ENCODE data around the gene GRIP2.

The GRIP2 gene

DNA sequence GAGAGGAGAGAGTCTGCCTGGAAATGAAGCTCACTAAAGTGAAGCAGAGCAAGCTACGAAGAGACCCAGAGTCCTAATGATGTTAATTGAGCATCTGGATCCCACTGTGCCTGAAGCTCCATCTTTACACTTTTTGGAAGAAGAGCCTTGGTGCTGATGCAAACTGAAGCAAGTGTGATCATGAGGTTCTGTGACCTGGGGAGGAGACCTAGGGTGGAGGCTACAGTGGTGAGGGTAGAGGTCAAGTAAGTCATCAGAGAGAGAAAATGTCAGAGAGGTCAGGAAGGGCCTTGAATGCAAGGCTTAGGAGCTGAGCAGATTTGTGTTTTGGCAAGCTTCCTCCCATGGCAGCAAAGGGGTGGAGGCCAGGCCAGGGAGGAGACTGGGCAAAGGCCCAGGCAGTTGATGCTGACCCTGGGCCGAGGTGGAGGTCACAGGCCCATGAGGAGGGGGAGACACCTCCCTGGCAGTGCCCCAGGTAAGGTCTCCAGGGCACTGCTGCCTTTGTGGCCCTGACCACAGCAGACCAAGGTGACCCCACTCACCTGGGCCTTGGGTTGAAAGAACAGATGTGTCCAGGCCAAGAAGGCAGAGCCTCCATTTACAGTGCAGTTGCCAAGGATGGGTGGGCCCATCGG lies 1.6 kb downstream of the GRIP2 start:
- DNase-seq: no peak

DNA sequence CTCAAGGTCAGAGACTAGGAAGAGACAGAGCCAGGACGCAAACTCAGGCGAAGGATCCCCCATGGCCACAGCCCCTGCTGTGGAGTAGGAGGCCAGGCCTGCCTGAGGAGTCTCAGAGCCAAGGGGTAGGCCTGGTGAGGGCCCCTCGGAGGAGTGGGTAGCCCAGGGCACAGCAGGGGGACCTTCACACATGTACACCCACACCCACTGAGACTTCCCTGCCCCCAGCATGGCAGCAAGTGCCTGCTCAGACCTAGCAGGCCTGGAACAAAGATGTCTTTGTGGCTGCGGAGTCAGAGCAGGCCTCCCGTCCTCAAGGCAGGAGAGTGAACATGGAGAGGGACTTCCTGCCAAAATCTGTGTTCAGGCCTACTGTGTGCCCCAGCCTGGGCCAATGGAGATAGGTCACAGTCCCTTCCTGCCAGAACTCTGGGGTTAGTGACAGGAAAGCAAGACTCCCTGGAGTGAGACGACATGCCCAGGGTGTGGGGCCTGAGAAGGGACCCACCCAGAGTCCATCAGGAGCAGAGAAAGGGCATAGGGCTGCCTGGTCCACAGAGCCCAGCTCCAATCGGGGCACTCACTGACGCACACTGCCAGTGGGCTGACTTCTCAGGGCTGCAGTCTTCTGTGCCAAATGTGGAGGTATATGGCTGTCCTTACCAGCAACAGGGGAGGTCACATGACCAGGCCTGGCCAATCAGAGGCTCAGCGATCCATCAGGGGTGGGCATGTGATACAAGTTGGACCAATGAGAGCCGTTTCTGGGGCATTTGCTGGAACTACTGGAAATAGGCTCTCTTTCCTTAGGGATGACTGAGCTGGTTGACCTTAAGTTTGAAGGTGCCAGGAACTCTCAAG lies 2.3 kb downstream of the GRIP2 start:
- DNase-seq: no peak

DNA sequence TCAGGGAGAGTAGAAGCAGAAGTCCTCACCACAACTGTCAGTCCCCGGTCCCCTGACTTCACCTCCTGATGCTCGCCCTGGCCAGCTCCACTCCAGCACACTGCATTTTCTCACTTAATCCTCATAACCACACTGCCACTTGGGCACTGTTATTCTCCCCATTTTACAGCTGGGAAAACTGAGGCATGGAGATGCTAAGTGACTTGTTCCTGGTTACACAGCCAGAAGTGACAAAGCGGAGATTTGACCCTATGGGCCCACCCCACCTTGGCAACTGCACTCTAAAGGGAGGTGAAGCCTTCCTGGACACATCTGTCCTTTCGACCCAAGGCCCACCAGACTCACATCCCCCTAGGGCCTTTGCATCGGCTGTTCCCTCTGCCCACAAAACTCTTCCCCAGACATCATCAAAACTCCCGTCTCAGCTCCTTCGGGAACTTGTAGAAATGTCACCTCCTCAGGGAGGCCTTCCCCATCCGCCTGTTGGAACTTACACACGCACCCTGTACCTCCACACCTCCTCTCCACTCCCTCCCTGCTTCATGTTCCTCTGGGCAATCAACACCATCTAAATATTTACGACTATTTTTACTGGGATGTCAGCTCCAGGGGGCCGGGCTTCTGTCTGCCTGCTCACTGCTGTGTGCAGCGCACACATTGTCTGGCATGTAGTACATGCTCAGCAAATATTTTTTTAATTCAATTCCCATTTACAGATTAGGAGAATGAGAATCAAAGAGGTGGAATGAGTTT lies 3.1 kb downstream of the GRIP2 start:
- no peak for DNase-seq

DNA sequence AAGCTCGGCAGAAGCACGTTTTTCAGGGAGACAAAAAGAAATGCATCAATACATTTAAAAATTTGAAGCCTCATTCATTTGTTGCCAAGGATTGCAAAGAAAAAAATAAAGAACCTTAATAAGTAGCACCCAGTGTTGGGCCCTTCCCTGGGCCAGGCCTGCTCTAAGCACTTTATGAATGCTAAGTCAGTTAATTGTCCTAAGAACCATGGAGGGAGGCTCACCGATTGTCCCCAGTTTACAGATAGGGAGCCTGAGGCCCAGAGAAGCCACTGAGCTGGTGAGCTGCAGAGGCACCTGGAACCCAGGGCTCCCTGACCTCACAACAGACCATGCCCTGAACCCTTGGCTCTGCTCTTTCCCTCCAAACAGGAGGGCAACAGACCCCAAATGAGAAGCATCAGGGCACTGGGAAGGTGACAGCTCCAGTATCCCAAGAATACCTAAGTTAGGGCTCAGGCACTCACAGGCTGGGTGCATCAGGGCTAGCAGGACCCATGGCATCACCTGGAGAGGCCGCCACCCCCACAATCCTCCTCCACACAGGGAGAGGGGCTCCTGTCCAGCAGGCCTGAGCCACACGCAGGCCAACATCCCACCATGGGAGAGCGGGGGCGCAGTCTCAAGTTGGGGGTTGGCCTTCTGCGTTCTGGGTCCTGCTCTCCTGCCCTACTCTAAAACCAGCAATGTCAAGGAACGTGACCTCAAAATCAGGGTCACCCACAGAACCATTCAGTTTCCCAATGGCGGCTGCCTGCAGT lies 3.9 kb downstream of the GRIP2 start:
- DNase-seq: no peak

DNA sequence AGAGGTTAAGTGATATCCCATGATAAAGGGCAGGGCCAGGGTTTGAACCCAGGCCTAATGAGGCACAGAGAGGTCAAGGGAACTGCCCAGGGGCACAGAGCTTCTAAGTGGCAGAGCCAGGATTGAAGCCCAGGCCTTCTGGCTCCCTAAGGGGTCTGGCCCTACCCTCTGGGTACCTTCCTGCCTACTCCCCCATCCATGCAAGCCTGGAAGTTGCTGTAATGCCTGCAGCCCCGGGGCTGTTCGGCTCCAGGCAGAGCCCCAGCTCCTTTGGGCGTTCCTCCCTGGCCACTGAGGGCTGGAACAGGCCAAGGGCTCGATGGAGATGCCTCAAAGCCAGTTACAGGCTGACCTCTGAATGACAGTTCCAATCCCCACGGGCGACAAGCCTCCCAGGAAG lies 4.5 kb downstream of the GRIP2 start:
- no peak for DNase-seq

DNA sequence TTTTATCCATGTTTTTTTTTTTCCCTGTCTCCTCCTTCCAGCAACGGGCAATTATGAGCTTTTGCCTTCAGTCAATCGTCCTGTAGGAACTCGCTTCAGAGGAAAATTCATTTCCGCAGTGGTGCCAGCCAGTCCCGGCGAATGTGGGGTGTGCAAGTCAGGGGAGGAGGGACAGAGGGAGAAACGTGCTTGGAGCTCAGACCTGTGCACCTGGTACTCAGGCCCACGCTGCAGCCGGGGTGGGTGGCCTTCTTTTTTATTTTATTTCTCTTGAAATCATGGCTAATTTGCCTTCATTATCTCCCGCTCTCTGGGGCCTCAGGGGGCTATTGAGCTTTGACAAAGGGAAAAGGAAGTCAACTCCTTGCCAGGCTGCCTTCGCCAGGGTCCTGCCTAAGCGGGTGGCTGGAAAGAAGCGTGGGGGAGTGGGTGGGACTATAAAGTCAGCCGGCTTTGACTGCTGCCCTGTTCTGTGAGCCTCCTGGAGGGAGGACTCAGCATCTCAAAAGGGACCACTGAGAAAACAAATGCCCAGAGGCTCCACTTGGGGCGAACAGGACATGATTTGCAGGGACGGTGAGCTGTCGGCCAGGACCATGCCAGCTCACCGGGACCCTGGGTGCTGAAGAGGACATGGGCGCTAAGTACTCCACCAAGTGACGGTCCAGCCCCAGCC lies 5.5 kb downstream of the GRIP2 start:
- no peak for DNase-seq

DNA sequence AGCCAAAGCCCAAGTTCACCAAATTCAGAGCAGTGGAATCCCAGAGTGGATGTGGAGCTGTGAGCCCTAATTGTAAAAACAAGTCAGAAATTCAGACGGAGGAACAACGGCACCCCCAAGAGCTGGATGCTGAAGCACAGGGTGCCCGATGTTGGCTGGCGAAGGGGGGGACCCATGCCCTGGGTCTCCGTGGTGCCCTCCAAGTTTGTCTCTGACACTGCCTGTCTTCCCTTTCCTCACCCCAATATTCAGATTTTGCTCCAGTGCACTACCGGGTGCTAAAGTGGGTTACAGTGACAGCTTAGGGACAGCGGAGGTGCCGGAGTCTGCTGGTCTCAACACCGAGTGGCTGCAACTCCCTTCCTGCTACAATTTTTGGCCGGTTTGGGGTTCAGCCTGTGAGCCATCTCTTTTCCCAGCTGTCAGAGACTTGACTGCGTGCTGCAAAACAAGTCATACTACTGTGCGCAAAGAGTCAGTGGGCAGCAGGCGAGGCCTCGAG lies 6.6 kb downstream of the GRIP2 start:
- DNase-seq: no peak

DNA sequence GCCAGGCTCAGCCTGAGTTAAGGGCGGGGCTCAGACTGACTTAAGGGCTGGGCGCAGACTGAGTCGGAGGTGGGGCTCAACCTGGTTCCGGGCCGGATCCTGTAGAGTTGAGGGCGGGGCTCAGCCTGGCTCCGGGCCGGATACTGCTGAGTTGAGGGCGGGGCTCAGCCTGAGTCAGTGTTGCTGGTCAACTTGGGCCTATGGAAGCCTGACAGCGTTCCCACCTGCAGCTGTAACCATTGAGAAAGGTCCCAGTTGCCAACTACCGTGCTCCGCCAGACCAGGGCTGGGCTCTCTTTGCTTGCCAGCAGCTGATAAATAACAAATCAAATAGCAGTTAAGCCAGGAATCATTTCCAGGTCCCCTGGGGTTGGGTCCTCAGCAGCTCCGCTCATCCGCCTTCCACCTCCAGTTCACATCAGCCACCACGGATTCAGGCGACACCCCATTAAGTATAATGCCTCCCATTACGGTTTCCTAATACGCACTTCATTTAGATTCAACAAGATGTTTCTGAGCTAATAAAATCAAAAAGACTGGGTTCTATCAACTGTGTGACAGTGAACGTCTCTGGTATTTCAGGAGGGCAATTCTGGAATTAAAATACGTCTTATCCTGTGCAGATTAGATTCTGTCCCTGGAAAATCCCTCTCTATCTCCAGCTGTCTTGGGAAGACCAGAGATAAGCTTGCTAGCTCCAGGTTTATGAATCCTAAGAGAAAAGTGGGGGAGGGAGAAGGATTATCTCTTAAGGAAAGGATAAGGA lies 7.3 kb downstream of the GRIP2 start:
- DNase-seq: no peak

DNA sequence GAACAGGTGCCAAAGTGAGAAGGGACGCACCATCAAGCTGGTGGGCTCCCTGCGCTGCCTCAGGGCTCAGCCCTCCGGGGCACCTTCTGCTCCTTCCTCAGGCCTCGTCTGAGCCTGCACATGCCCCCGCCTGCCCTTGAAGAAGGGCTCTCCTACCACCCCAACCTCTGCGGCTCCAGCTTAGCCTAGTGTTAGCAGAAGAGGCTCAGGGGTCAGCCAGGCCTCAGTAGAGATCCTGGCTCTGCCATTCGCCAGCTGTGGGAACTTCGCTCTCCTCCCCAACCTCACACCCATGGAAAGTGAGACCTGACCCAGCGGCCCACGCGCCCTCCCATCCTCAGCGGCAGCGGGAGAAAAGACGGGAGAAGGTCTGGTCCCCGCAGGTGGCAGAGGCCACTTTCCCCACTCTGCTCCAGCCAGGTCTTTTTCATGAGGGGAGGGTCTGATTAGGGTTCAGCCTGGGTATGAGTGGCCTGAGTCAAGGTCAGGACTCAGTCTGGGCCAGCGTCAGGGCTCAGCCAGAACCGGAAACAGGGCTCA lies 8.2 kb downstream of the GRIP2 start:
- DNase-seq: no peak

DNA sequence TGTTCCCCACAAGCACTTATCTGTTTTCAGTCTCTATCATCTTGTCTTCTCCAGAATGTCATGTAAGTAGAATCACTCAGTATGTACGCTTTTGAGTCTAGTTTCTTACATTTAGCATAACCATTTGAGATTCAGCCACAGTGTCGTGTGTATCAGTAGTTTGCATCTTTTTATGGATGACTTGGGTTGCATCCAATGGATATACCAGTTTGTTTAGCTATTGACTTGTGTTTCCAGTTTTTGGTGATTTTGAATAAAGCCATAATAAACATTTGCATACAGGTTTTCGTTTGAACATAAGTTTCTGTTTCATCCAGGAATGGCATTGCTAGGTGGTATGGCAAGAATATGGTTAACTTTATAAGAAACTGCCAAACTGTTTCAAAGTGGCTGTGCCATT lies 12.1 kb downstream of the GRIP2 start:
- DNase-seq: no peak

DNA sequence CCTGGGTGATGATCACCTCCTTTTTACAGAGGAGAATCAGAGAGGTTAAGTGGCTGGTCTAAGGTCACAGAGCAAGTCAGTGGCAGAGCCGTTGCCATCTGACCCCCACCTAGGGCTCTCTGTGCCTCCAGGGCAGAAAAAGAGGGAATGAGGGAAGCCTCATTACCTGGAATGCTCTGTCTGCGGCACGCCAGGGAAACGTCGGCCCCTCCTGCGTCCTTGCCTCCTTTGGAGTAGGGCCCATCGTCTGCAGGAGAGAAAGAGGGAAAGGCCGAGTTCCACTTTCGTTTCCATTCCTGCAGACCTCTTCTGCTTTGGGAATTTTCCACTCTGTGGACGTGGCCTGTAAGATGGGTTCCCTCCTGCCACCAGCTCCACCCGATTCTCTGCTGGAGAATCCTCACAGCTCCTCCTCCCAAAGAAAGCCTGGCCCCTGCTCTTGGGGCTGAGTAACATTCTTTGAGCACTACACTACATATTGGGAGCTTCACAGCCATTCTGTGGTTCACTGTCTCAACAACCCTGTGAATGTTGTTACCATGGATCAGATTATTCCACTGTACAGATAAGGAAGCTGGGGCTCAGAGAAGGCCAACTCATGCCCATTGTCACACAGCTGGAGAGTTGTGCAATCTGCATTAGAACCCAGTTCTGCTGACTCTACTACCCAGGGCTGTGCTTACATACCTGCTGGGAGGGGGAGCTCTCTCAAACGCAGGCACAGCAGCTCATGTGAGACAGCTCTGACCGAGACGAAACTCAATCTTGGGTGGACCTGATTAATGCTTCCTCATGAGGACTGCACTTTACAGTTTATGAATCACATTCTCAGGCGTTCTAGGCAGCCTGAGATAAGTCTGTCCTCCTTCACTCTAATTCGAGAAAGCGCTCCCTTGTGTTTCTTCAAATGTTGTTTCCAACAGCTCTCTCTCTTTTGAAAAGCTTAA lies 14.2 kb downstream of the GRIP2 start:
- DNase-seq: no peak

DNA sequence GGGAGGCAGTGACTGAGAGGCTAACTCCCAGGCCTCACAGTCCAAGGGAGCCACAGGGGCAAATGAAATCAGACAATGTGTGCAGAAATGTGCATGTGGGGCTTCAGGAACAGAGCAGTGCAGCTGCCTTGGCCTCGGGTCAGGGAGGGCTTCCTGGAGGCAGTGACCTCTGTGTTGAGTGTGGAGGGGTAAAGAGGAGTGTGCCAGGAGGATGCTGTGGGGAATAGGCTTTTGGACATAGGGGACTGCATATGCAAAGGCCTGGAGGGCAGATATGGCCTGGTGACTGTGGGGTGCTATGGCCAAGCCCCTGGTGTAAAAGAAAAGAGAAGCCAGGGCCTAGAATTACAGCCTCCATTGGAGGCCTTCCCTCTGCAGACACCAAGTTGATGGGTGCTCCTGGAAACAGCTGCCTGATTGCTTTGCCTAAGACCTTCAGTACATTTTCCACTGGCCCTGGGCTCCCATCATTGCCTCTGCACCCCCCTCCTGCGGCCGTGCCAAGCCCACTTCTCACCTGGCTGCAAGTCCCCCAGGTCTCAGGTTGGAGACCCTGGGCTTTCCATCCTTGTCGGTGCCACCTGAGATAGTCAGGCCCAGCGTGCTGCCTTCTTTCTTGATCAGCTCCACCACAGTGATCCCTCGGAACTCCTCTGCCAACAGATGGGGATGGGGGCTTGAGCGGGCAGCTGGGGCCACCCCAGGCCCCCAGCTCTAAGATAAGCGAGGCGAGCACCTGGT lies 15.1 kb downstream of the GRIP2 start:
- DNase-seq: no peak

DNA sequence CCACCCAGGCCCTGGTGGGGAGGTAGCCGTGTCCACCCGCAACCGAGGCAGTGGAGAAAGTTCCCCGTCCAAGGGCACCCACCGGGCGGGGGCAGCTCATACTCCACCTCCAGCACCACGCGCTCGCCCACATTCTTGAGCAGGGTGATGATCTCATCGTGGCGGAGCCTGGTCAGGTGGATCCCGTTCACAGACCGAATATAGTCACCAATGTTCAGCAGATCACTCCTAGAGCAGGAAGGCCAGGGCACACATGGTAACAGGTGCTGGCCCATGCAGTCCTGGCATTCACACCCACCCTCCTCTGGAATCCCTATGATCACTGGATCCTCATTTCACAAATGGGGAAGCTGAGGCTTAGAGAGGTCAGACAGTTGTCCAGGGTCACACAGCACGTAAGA lies 15.8 kb downstream of the GRIP2 start:
- no peak for DNase-seq

DNA sequence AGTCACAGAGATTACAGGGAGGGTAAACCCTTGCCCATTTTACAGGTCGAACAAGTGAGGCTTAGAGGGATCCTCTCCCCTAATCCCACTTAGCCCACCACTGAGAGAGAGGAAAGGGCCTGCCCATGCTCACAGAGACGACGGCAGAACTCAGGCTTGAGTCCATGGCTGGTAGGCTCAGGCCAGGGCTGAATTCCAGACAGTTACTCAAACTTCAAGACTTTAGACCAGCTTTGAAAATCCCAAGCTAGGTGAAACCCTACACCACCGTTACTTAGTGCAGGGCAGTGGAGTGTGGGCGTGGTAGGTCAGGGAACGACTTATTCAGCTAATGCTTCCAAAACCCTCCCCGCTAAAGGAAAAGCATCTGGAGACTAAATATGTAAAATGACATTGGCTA lies 16.4 kb downstream of the GRIP2 start:
- DNase-seq: no peak

DNA sequence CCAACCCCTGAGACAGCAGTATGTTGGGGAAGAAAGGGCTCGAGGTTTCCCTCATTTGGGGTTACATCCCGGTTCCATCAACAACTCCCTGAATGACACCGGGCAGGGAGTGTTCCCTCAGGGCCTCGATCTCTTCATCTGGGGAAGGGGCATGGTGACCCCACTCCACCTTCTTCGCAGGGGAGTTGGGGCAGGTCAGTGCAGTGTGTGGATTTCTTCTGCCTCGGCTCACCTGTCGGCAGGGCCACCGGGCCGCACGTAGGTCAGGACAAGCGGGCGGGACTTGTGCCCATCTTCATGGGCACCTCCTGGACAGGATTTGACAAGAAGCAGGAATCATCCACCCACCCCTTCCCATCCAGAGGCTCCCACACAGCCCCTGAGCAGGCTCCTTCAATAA lies 17.4 kb downstream of the GRIP2 start:
- DNase-seq: no peak

DNA sequence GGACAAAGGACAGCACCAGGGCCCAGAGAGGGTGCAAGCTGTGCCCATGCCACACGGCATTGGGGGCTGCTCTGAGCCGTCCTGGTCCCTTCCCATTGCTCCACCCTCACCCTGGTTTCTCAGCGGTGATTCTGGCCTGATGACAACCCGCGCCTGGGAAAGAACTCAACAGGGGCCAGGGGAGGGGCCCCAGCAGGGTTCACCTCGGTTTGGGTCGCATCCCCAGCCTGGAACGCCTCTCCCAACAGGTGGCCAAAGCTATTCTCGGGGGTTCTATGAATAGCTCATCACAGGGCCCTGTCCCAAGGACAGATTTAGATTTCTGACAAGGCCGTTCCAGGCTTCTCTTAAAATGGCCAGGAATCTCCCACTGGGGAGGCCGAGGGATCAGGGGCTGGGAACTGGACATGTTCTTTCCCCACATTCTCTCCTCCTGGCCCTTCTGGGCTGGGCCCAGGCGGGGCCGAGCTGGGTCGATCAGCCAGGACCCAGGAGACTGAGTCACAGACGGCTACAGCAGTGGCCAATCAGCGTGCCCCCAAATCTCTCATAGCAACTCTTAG lies 17.9 kb downstream of the GRIP2 start:
- no peak for DNase-seq

DNA sequence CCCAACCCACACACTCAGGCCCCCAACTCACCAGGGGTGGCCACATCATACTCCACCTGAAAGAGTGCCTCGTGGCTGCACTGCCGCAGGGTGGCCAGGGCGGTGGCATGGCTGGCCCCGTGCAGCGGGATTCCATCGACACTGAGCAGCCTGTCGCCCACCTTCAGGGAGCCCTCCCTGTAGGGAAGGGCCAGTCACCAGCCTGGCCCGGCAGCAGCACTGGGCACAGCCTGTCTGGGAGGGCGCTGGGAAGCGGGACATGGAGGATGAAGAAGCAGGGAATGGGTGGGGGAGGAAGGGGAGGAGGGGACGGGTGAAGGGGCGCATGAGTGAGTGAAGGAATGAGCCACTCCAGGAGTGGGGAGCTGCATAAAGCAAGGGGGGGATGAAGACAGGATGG lies 18.5 kb downstream of the GRIP2 start:
- DNase-seq: no peak

DNA sequence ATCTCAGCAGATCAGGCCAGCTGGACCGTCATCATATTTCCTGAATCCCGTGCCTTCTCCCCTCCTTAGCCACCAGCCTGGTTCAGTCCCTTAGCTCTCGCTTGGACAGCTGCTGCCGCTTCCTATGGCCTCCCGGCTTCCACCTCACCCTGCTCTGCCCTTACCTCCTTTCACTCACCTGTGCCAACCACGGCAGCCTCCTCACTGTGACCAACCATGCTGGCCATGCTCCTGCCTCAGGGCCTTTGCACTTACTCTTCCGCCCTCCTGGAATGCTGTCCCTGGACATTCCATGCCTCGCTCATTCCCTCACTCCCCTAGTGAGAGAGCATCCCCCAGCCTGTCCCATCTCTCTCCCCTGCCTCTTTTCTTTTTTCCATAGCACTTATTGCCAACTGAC lies 19.2 kb downstream of the GRIP2 start:
- no peak for DNase-seq

DNA sequence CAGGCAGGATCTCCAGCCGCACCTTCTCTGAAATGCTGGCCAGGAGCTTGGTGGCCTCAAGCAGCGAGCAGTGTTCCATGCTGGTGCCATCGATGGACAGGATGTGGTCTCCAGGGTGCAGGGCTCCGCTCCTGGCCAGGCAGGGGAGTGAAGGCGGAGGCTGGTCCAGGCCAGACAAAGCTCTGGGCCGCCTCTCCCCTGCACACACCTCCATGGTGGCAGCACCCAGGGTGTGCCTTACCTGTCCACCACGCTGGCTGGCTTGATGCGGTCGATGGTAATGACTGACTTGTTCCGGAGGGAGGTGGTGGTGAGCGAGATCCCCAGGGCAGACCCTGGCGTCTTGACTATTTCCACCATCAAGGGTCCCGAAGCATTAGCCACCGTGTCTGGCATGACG lies 20.0 kb downstream of the GRIP2 start:
- DNase-seq: no peak
